Activated T-cell treated with anti-CD3 and anti-CD28 coated beads, Interleukin-2, amount 50 U/mL, for 48 hours (primary cell): Measurements from ENCODE around the gene AFAP1.

Experiments used
- DNase-seq, 2 experiments: peaks; one replicate each; pipeline ENCODE4 v3.0.0-alpha.2; 2020

AFAP1 gene

GRCh38 chr4:7733801-7734650 lies 205.6 kb downstream of the AFAP1 start:
- DNase-seq: no peak

GRCh38 chr4:7733201-7733600 lies 206.5 kb downstream of the AFAP1 start:
- no peak for DNase-seq

GRCh38 chr4:7732263-7732662 lies 207.4 kb downstream of the AFAP1 start:
- DNase-seq: no peak

- no peak for DNase-seq
These were observed 208.2 kb downstream of the AFAP1 start for GRCh38 chr4:7731437-7731836.

GRCh38 chr4:7727749-7728148 lies 211.9 kb downstream of the AFAP1 start:
- DNase-seq: no peak

GRCh38 chr4:7726665-7727413 lies 212.8 kb downstream of the AFAP1 start:
- DNase-seq: no peak

- DNase-seq: no peak
These were observed 213.7 kb downstream of the AFAP1 start for GRCh38 chr4:7725951-7726350.

GRCh38 chr4:7723625-7724024 lies 216.0 kb downstream of the AFAP1 start:
- DNase-seq: no peak

GRCh38 chr4:7722766-7723387 lies 216.8 kb downstream of the AFAP1 start:
- DNase-seq: no peak

- DNase-seq: peak; percentile 20 to 24
These were observed 217.6 kb downstream of the AFAP1 start for GRCh38 chr4:7721984-7722551.

GRCh38 chr4:7719354-7720174 lies 220.1 kb downstream of the AFAP1 start:
- DNase-seq: peak; percentile 74 to 78

- DNase-seq: no peak
These were observed 221.6 kb downstream of the AFAP1 start for GRCh38 chr4:7717946-7718490.

GRCh38 chr4:7717161-7717560 lies 222.5 kb downstream of the AFAP1 start:
- no peak for DNase-seq

- DNase-seq: no peak
These were observed 223.5 kb downstream of the AFAP1 start for GRCh38 chr4:7716010-7716721.

GRCh38 chr4:7715271-7716009 lies 224.2 kb downstream of the AFAP1 start:
- no peak for DNase-seq

GRCh38 chr4:7714738-7715137 lies 224.9 kb downstream of the AFAP1 start:
- no peak for DNase-seq

GRCh38 chr4:7714176-7714575 lies 225.5 kb downstream of the AFAP1 start:
- DNase-seq: no peak

- no peak for DNase-seq
These were observed 225.9 kb downstream of the AFAP1 start for GRCh38 chr4:7713757-7714156.

- DNase-seq: no peak
These were observed 227.5 kb downstream of the AFAP1 start for GRCh38 chr4:7712021-7712671.

- no peak for DNase-seq
These were observed 228.2 kb downstream of the AFAP1 start for GRCh38 chr4:7711307-7711963.
